GM21390 (cell line): Measurements from ENCODE around the gene CLCN4.

Experiments used
- ATAC-seq: cut with Tn5 transposase; IDR thresholded peaks from one replicate; pipeline ENCODE4 v1.9.1; 2021; ENCODE audit not compliant: unreplicated experiment

Gene CLCN4

GRCh38 chrX:10166248-10166716, 9.5 kb downstream of the CLCN4 start:
- no peak for ATAC-seq

- ATAC-seq: no peak
Measured at GRCh38 chrX:10166731-10167151, 10.0 kb downstream of the CLCN4 start.

- ATAC-seq: peak; percentile 79
Measured at GRCh38 chrX:10167573-10167972, 10.8 kb downstream of the CLCN4 start.

GRCh38 chrX:10168226-10168625, 11.5 kb downstream of the CLCN4 start:
- ATAC-seq: no peak

GRCh38 chrX:10169175-10169574, 12.4 kb downstream of the CLCN4 start:
- no peak for ATAC-seq

GRCh38 chrX:10171249-10171648, 14.5 kb downstream of the CLCN4 start:
- ATAC-seq: no peak

GRCh38 chrX:10172877-10173276, 16.1 kb downstream of the CLCN4 start:
- ATAC-seq: no peak

GRCh38 chrX:10173331-10173900, 16.6 kb downstream of the CLCN4 start:
- no peak for ATAC-seq

- ATAC-seq: no peak
Measured at GRCh38 chrX:10174051-10174450, 17.3 kb downstream of the CLCN4 start.

- ATAC-seq: no peak
Measured at GRCh38 chrX:10174810-10175209, 18.0 kb downstream of the CLCN4 start.

- ATAC-seq: no peak
Measured at GRCh38 chrX:10175319-10175871, 18.6 kb downstream of the CLCN4 start.

GRCh38 chrX:10176121-10177003, 19.6 kb downstream of the CLCN4 start:
- no peak for ATAC-seq

- ATAC-seq: no peak
Measured at GRCh38 chrX:10177004-10177396, 20.2 kb downstream of the CLCN4 start.

- ATAC-seq: no peak
Measured at GRCh38 chrX:10177601-10178000, 20.8 kb downstream of the CLCN4 start.

GRCh38 chrX:10178866-10179463, 22.2 kb downstream of the CLCN4 start:
- no peak for ATAC-seq

GRCh38 chrX:10183760-10184159, 27.0 kb downstream of the CLCN4 start:
- ATAC-seq: no peak

GRCh38 chrX:10184411-10184810, 27.6 kb downstream of the CLCN4 start:
- no peak for ATAC-seq

- ATAC-seq: no peak
Measured at GRCh38 chrX:10186355-10186754, 29.6 kb downstream of the CLCN4 start.

GRCh38 chrX:10187421-10187820, 30.6 kb downstream of the CLCN4 start:
- no peak for ATAC-seq

- peak; percentile 93 for ATAC-seq
Measured at GRCh38 chrX:10189317-10190268, 32.8 kb downstream of the CLCN4 start.

- ATAC-seq: no peak
Measured at GRCh38 chrX:10190367-10190766, 33.6 kb downstream of the CLCN4 start.
